ENCODE measurements around the gene MACROD1. TPM values are rescaled to one million over a fixed set of nuclear protein-coding genes. Genes with fewer than 3 reads are reported as not detected.

The MACROD1 gene
- total and polyA plus RNA-seq, 9 of the 15 experiments (the other 6 are each of a cell fraction or from before 2014, with no cell fraction given): 1.1 to 60.0 (median 26.4) TPM

DNA sequence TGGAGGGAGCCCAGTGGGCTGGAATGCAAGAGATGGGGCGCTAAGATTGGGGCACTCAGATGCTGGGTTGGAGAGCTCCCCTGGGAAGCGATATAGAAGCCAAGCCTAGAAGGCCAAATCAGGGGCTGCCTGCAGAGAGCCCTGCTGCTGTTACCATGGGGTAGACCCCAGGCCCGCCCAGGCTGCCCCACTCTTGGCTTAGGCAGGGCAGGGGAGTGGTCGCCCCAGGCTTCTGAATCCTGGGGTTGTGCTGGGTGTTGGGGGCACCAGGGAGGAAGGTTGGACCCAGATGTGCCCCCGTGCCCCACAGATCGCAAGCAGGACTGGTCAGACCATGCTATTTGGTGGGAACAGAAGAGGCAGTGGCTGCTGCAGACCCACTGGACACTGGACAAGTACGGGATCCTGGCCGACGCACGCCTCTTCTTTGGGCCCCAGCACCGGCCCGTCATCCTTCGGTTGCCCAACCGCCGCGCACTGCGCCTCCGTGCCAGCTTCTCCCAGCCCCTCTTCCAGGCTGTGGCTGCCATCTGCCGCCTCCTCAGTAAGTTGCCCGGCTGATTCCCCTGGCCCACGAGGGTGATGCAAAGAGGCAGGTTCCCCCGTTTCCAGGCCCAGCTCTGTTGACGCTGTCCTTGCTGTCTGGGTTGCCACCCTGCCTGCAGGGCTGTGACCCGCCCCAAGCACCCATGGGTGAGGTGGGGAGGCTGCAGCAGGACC, 44.5 kb upstream of the MACROD1 start:
- in situ Hi-C loops (cut with MboI) (no loop called here), intact Hi-C loops (cut with micrococcal nuclease) (no loop called here)
- POLR2A ChIA-PET: interaction anchor here (0.5 to 7.8 kb wide), 4 partner anchors 15 to 99 kb away, joined by 3 to 77 read pairs (median 4); partner anchors contain the start of genes NUDT22 and TRPT1

More for the DNA sequence above, 44.5 kb upstream of the MACROD1 start:
- no peak overlapping the region for H2AFZ ChIP-seq (ENCODE audit: low read depth, low read length)
- no peak for FAIRE-seq
- no TSS peak for BruUV-seq (replicated peaks)
- CTCF ChIA-PET (ENCODE audit: low intra/inter-chr PET ratio): no interaction called here
- no peaks in the 10 kb centered on the region for H4K20me1 ChIP-seq (replicated peaks; ENCODE audit: control insufficient read depth, insufficient read depth, low read length)
- peak overlapping the region in 1 of 2 experiments; percentile 41; a peak in 2 of 4 replicates for H3K9ac ChIP-seq (ENCODE audit: insufficient read depth in 1 of 2, low read depth in 2 of 2, low read length in 2 of 2)
- H3K4me2 ChIP-seq (ENCODE audit: insufficient read depth, low read length): no peak overlapping the region
- TF ChIP-seq POLR2AphosphoS5 (IDR thresholded peaks at IDR 0.05; ENCODE audit: control insufficient read depth, insufficient read depth, low read depth, low read length) (no peak; the same call in 1 of the 2 replicates), ETV6 (IDR thresholded peaks at IDR 0.05; ENCODE audit: borderline replicate concordance in 1 of 2, low read depth in 2 of 2, low read length in 1 of 2) (no peak), ETV6 (CRISPR knock-in tag; IDR thresholded peaks at IDR 0.05; ENCODE audit: borderline replicate concordance) (no peak), POLR2G (IDR thresholded peaks at IDR 0.05; ENCODE audit: low read depth, low read length) (peak; percentile 69), PHF21A (IDR thresholded peaks at IDR 0.05; ENCODE audit: borderline replicate concordance, low read depth) (no peak), ZNF431 (CRISPR knock-in tag; IDR thresholded peaks at IDR 0.05) (no peak), POLR2A (conservative IDR thresholded peaks at IDR 0.05) (peak; percentile 49; the same call in 1 of the 2 replicates), ZNF699 (CRISPR knock-in tag; IDR thresholded peaks at IDR 0.05; ENCODE audit: insufficient replicate concordance) (no peak), RFX5 (IDR thresholded peaks at IDR 0.05; ENCODE audit: low read depth, low read length) (no peak), ZNF436 (CRISPR knock-in tag; IDR thresholded peaks at IDR 0.05) (no peak), ZSCAN29 (IDR thresholded peaks at IDR 0.05) (no peak), ZBTB7A (IDR thresholded peaks at IDR 0.05; ENCODE audit: borderline replicate concordance, control insufficient read depth, low read depth, low read length) (0 out of 2 replicates have a peak, but pooled peaks have one; percentile 13), SUPT5H (IDR thresholded peaks at IDR 0.05) (0 out of 2 replicates have a peak, but pooled peaks have one; percentile 42), RBFOX2 (IDR thresholded peaks at IDR 0.05; ENCODE audit: low read depth, low read length) (peak; percentile 73)
- H3K9me1 ChIP-seq (ENCODE audit: control insufficient read depth, insufficient read depth, low read length): peaks cover 8% of the 10 kb centered on the region
- no peaks in the 10 kb centered on the region for H3K27me3 ChIP-seq (ENCODE audit: control insufficient read depth in 2 of 2, insufficient read depth in 2 of 2, low read length in 2 of 2)
- DNase-seq (ENCODE audit: extremely low read depth in 1 of 4, low spot score in 3 of 4): no peak
- 97% methylated on average over 11 of the region's 24 CpGs for WGBS (ENCODE audit: insufficient coverage, low coverage, missing lambda C conversion rate)
- H3K9me3 ChIP-seq (replicated peaks; ENCODE audit: control insufficient read depth, insufficient read depth, low read depth, low read length): no peaks in the 10 kb centered on the region
- no peak overlapping the region for H3K4me3 ChIP-seq
- peaks cover 47% of the 10 kb centered on the region for H3K79me2 ChIP-seq (ENCODE audit: control insufficient read depth, insufficient read depth, low read length)
- peaks cover 18 to 50% of the 10 kb centered on the region in 2 experiments for H3K4me1 ChIP-seq (replicated peaks in 1 of 2; ENCODE audit: control insufficient read depth in 2 of 2, insufficient read depth in 2 of 2, low read length in 2 of 2)
- no peak overlapping the region for H3K27ac ChIP-seq (ENCODE audit: extremely low read depth, low read depth, low read length)
- no peak for ATAC-seq
- H3K36me3 ChIP-seq (ENCODE audit: control insufficient read depth, insufficient read depth, low read length): peaks cover 86% of the 10 kb centered on the region; the same call in 2 of the 3 replicates
